ENCODE results near the gene TMCC2.

DNA sequence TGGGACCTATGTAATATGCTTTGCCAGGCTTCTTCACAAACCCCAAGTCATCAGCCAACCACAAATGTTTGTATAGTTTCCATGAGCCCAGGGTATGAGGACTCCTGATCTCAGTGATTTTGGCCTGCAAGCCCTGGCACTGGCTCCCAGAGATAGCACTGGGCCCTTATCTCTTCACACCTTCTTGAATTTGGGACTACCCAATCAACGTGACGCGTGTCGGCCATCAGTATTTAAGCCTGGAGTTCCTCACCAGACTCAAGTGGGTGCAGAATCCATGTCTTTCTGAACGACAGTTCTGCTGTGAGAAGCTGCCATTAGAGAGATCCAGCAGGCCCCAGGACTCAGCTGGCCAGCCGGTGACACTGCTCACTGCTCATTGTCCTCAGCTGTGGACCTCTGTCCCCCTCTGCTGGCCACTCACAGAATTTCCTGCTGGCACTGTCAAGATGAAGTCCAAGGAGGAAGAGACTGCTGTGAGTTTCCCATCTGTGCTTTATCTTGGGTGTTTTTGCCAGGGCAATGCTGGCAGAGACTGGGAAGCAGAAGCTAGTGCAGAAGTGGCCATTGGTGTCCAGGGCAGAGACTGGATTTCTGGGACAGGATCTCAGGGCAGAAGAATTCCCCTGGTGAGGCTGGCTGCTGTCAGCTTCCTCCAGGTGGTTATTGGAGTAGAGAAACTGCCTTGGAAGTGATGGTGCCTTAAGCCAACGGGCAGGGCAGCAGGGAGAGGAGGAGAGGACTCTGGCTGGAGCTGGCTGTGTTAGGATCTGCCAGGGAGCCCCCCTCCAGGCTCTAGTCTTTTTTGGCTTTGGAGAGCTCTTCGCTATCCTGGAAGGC is 28.4 kb downstream of the TMCC2 start:
- TF ChIP-seq, protein P1, sequence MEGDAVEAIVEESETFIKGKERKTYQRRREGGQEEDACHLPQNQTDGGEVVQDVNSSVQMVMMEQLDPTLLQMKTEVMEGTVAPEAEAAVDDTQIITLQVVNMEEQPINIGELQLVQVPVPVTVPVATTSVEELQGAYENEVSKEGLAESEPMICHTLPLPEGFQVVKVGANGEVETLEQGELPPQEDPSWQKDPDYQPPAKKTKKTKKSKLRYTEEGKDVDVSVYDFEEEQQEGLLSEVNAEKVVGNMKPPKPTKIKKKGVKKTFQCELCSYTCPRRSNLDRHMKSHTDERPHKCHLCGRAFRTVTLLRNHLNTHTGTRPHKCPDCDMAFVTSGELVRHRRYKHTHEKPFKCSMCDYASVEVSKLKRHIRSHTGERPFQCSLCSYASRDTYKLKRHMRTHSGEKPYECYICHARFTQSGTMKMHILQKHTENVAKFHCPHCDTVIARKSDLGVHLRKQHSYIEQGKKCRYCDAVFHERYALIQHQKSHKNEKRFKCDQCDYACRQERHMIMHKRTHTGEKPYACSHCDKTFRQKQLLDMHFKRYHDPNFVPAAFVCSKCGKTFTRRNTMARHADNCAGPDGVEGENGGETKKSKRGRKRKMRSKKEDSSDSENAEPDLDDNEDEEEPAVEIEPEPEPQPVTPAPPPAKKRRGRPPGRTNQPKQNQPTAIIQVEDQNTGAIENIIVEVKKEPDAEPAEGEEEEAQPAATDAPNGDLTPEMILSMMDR (IDR thresholded peaks at IDR 0.05): peak; percentile 93
- no peak for TF ChIP-seq EZH2 (IDR thresholded peaks at IDR 0.05; ENCODE audit: borderline replicate concordance, insufficient read depth, low read depth, low read length, poor library complexity, severe bottlenecking)
